AG09319 (cell line): ENCODE measurements around the gene SMPD2.

ENCODE experiments used
- DNase-seq: peaks from one replicate; pipeline ENCODE4 v3.0.0-alpha.2; 2010; ENCODE audit warnings: low read depth; ENCODE audit errors: extremely low read depth
- TF ChIP-seq, protein P1 (sequence below): IDR thresholded peaks from 2 replicates; pipeline ENCODE4 v1.5.1; 2011; ENCODE audit warnings: low read depth, mild to moderate bottlenecking, inconsistent platforms, low read length, moderate library complexity

SMPD2 gene

GRCh38 chr6:109446541-109446940 is 6.0 kb downstream of the SMPD2 start:
- no peak for DNase-seq
- TF ChIP-seq, protein P1, sequence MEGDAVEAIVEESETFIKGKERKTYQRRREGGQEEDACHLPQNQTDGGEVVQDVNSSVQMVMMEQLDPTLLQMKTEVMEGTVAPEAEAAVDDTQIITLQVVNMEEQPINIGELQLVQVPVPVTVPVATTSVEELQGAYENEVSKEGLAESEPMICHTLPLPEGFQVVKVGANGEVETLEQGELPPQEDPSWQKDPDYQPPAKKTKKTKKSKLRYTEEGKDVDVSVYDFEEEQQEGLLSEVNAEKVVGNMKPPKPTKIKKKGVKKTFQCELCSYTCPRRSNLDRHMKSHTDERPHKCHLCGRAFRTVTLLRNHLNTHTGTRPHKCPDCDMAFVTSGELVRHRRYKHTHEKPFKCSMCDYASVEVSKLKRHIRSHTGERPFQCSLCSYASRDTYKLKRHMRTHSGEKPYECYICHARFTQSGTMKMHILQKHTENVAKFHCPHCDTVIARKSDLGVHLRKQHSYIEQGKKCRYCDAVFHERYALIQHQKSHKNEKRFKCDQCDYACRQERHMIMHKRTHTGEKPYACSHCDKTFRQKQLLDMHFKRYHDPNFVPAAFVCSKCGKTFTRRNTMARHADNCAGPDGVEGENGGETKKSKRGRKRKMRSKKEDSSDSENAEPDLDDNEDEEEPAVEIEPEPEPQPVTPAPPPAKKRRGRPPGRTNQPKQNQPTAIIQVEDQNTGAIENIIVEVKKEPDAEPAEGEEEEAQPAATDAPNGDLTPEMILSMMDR = no peak

DNA sequence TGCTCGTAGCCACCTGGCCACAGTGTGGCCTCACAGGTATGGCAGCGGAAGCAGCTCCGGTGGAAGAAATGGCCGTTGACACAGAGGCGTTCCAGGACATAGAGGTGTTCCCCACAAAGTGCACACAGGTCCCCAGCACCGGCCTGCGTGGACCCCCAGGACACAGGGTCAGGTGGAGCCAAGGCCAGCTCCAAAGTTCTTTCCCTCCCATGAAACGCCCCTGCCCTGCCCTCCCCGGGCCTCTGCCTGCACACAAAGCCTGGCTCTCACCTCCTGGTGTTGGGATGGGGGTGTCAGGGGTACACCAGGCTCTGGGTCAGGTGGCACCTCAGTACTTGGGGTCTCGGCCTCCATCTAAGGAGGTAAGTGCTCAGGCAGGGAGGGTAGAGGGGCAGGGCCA is 6.6 kb downstream of the SMPD2 start:
- DNase-seq = no peak

GRCh38 chr6:109447878-109448555 is 7.5 kb downstream of the SMPD2 start:
- TF ChIP-seq, protein P1 = no peak
- no peak for DNase-seq

More for the DNA sequence above, 6.6 kb downstream of the SMPD2 start:
- TF ChIP-seq, protein P1 = no peak

GRCh38 chr6:109448615-109449014 is 8.1 kb downstream of the SMPD2 start:
- no peak for DNase-seq
- TF ChIP-seq, protein P1 = no peak

DNA sequence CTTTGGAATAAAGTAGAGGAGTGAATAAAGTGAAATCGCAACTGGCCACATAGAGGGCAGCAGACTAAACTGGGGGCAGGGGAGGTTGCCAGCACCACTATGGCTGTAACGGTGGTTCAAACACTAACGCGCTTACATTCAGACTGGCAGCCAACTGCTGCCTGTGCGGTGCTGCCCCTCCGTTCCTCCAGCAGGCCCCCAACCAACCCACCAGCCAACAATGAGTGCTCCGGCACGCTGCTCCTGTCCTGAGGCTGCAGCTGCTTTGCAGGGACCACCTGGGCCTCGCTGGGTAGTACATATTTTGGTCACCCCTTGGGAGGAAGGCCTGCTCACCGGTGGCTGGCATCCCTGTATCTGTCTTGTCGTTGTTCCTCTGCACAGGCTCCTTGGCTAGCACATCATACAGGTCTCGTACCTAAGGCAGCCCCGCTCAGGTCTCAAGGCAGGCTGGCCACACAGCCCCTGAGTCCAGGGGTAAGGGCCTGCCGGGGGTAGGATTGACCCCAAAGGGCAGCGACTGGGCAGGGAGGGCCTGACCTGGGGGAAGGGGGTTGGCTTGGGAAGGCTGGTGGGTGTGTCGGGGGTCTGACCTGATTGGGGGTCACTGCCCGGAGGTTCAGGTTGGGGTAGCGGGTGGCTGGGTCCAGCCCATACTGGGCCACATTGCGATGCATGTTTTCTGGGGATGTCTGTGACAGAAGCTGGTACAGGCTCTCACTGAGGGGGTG is 8.7 kb downstream of the SMPD2 start:
- DNase-seq = no peak
- TF ChIP-seq, protein P1 = no peak

- TF ChIP-seq, protein P1 = no peak
- DNase-seq = no peak
Observed at GRCh38 chr6:109449795-109450673, 9.5 kb downstream of the SMPD2 start.
